Measurements from ENCODE around the gene SPCS2. TPM values are rescaled to one million over a fixed set of nuclear protein-coding genes. Genes with fewer than 3 reads are reported as not detected.

SPCS2 gene
- total and polyA plus RNA-seq, 2 of the 8 experiments (the other 6 are each of a cell fraction or from before 2014, with no cell fraction given) = 92.7 to 161 TPM

- H4K20me1 ChIP-seq (replicated peaks in 1 of 2; ENCODE audit: control insufficient read depth in 1 of 2, insufficient read depth in 2 of 2, low read length in 2 of 2) = no peaks in the 10 kb centered on the region
- no peak overlapping the region for H2AFZ ChIP-seq (ENCODE audit: low read length)
- no peak overlapping the region for H2BK15ac ChIP-seq (ENCODE audit: low read length)
- no peaks in the 10 kb centered on the region; a peak in 2 of 7 replicates for H3K4me1 ChIP-seq (replicated peaks in 1 of 4; ENCODE audit: control insufficient read depth in 3 of 4, insufficient read depth in 4 of 4, low read length in 3 of 4)
- H3K9ac ChIP-seq (replicated peaks in 1 of 4; ENCODE audit: extremely low read depth in 1 of 4, low read depth in 3 of 4, low read length in 3 of 4) = no peak overlapping the region
- CTCF ChIA-PET (ENCODE audit: partially characterized antibody) = interaction anchor here (0.6 to 8.9 kb wide), 16 partner anchors 9 to 224 kb away, joined by 3 to 142 read pairs (median 4); no protein-coding TSS in a partner anchor
- no peak overlapping the region for H4K91ac ChIP-seq (replicated peaks; ENCODE audit: insufficient read length, low read length)
- no peaks in the 10 kb centered on the region for H3K79me1 ChIP-seq (ENCODE audit: low read depth, low read length)
- H4K5ac ChIP-seq (ENCODE audit: insufficient read length, low read depth, low read length) = no peak overlapping the region
- FAIRE-seq (no peak), DNase-seq (ENCODE audit: low read depth in 1 of 2, low spot score in 2 of 2) (no peak)
- H3K27ac ChIP-seq (ENCODE audit: low read depth, low read length) = no peak overlapping the region
- no peak overlapping the region for H3K4ac ChIP-seq (replicated peaks; ENCODE audit: insufficient read length, low read depth, low read length)
- H2BK5ac ChIP-seq (ENCODE audit: low read depth, low read length) = no peak overlapping the region
- H3K23ac ChIP-seq (ENCODE audit: insufficient read length) = no peak overlapping the region
- POLR2A ChIA-PET (ENCODE audit: partially characterized antibody) = interaction anchor here (1.1 kb wide), 1 partner anchor 36 kb away, joined by 3 read pairs; the partner anchor contains the start of gene NEU3
- no peak overlapping the region for H2BK120ac ChIP-seq (replicated peaks; ENCODE audit: low read depth, low read length)
- H2BK12ac ChIP-seq (ENCODE audit: low read depth, low read length) = no peak overlapping the region
- H3K4me2 ChIP-seq (ENCODE audit: insufficient read depth in 1 of 2, low read depth in 2 of 2, low read length in 2 of 2) = no peak overlapping the region
- no peak overlapping the region for H4K8ac ChIP-seq (ENCODE audit: extremely low read depth, insufficient read depth, low read length)
- no peak overlapping the region for H2AK5ac ChIP-seq (ENCODE audit: low read depth, low read length)
- no peak overlapping the region for H3K18ac ChIP-seq (ENCODE audit: extremely low read depth, low read length)
- H3K36me3 ChIP-seq (ENCODE audit: control insufficient read depth in 2 of 4, insufficient read depth in 4 of 4, low read length in 3 of 4) = no peaks in the 10 kb centered on the region
- H2BK20ac ChIP-seq (ENCODE audit: low read length) = no peak overlapping the region
- no peaks in the 10 kb centered on the region; the same call in 1 of the 2 replicates for H3K23me2 ChIP-seq (ENCODE audit: low read depth, low read length)
- H3K56ac ChIP-seq (replicated peaks; ENCODE audit: insufficient read length, low read depth, low read length) = no peak overlapping the region
- no peak overlapping the region for H3K14ac ChIP-seq (ENCODE audit: insufficient read length)
- H3K27me3 ChIP-seq (replicated peaks in 1 of 4; ENCODE audit: control insufficient read depth in 3 of 4, extremely low read depth in 1 of 4, insufficient read depth in 3 of 4, low read length in 3 of 4) = no peaks in the 10 kb centered on the region
- no peak overlapping the region for H3K4me3 ChIP-seq (ENCODE audit: extremely low read depth in 1 of 4, insufficient read depth in 2 of 4, low read depth in 3 of 4, low read length in 4 of 4)
- WGBS, 2 experiments (ENCODE audit: extremely low coverage in 1 of 2, insufficient coverage in 1 of 2, insufficient read length in 1 of 2, insufficient replicate concordance in 2 of 2, low coverage in 1 of 2, low lambda C conversion rate in 2 of 2, missing lambda C conversion rate in 1 of 2) = 89% methylated on average over 1 of the region's 1 CpG; no CpG with 5 or more reads in 1 of the 2 experiments
- no peaks in the 10 kb centered on the region for H3K79me2 ChIP-seq (ENCODE audit: control insufficient read depth in 1 of 2, insufficient read depth in 2 of 2, low read length in 2 of 2)
- peaks cover 1 to 11% of the 10 kb centered on the region in 2 experiments; a peak in 2 of 4 replicates for H3K9me3 ChIP-seq (ENCODE audit: insufficient read depth in 2 of 2, low read depth in 1 of 2, low read length in 1 of 2)
- TF ChIP-seq KDM1A (IDR thresholded peaks at IDR 0.05; ENCODE audit: borderline replicate concordance, low read length) (no peak), CTBP2 (IDR thresholded peaks at IDR 0.05; ENCODE audit: borderline replicate concordance, insufficient read depth, insufficient read length, low read length) (no peak), HDAC2 (IDR thresholded peaks at IDR 0.05; ENCODE audit: borderline replicate concordance in 1 of 2, low read depth in 2 of 2, low read length in 2 of 2) (no peak), TCF12 (IDR thresholded peaks at IDR 0.05; ENCODE audit: low read depth, low read length) (no peak), RXRA (IDR thresholded peaks at IDR 0.05; ENCODE audit: insufficient read depth, low read depth, low read length) (no peak), E2F6 (IDR thresholded peaks at IDR 0.05) (no peak), SIRT6 (IDR thresholded peaks at IDR 0.05; ENCODE audit: low read length) (no peak), PHF8 (conservative IDR thresholded peaks at IDR 0.05; ENCODE audit: low read depth, low read length) (no peak), RBBP5 (IDR thresholded peaks at IDR 0.05; ENCODE audit: borderline replicate concordance, low read depth, low read length) (no peak), MAFK (IDR thresholded peaks at IDR 0.05; ENCODE audit: low read depth, low read length) (no peak)
Observed at GRCh38 chr11:75024764-75025211, 75.7 kb downstream of the SPCS2 start.

Data from H1 (cell line).